ENCODE results near the gene SH3RF1. TPM values are rescaled to one million over a fixed set of nuclear protein-coding genes. Genes with fewer than 3 reads are reported as not detected.

SH3RF1 gene
- total and polyA plus RNA-seq, 10 of the 15 experiments (the other 5 are each of a cell fraction or from before 2014, with no cell fraction given): 4.5 to 22.5 (median 10.4) TPM

- no peak for TF ChIP-seq PRDM15 (CRISPR knock-in tag; IDR thresholded peaks at IDR 0.05)
- TF ChIP-seq BMI1 (IDR thresholded peaks at IDR 0.05; ENCODE audit: borderline replicate concordance): no peak
- no peak for TF ChIP-seq FOS (IDR thresholded peaks at IDR 0.05; ENCODE audit: borderline replicate concordance, extremely low read depth, insufficient read length)
Measured at GRCh38 chr4:169266081-169266480, 4.7 kb downstream of the SH3RF1 start (continued).

- no peak for ATAC-seq
- peak overlapping the region; percentile 38; the same call in 1 of the 2 replicates for H3K4me2 ChIP-seq (ENCODE audit: control insufficient read depth, insufficient read depth)
- CTCF ChIA-PET: no interaction called here
- in situ Hi-C loops (cut with MboI) (no loop called here), intact Hi-C loops (cut with micrococcal nuclease; ENCODE audit: unreplicated experiment) (no loop called here)
- H3K4me3 ChIP-seq: no peak overlapping the region; the same call in 1 of the 2 replicates
- RAD21 ChIA-PET (ENCODE audit: unreplicated experiment): no interaction called here
- H2AFZ ChIP-seq (ENCODE audit: control insufficient read depth, low read depth, low read length): no peak overlapping the region
- peaks cover 84% of the 10 kb centered on the region for H3K79me2 ChIP-seq (ENCODE audit: control insufficient read depth, insufficient read depth, low read length)
- peaks cover 3 to 11% of the 10 kb centered on the region in 2 experiments; a peak in 2 of 4 replicates for H3K36me3 ChIP-seq (ENCODE audit: control insufficient read depth in 2 of 2, insufficient read depth in 2 of 2, low read length in 1 of 2)
- WGBS (ENCODE audit: insufficient coverage, insufficient replicate concordance, low lambda C conversion rate, missing lambda C conversion rate): 94% methylated on average over 1 of the region's 1 CpG
- no peaks in the 10 kb centered on the region; the same call in 2 of the 3 replicates for H3K9me3 ChIP-seq (replicated peaks; ENCODE audit: control insufficient read depth, insufficient read depth, low read length)
- H3K4me1 ChIP-seq (ENCODE audit: control insufficient read depth, insufficient read depth, low read length): no peaks in the 10 kb centered on the region
- H3K9ac ChIP-seq (ENCODE audit: control insufficient read depth, insufficient read depth, low read length): no peak overlapping the region
- BruUV-seq (replicated peaks): no TSS peak
- no peaks in the 10 kb centered on the region for H4K20me1 ChIP-seq (ENCODE audit: control insufficient read depth, insufficient read depth)
- no peak overlapping the region for H3K27ac ChIP-seq (ENCODE audit: control insufficient read depth, insufficient read depth)
- POLR2A ChIA-PET: no interaction called here
- no peak for DNase-seq (ENCODE audit: low read depth, low spot score)
- no peaks in the 10 kb centered on the region for H3K27me3 ChIP-seq (replicated peaks in 1 of 2; ENCODE audit: control insufficient read depth in 2 of 2, insufficient read depth in 2 of 2, low read length in 1 of 2)
- FAIRE-seq: no peak
- SMC1A ChIA-PET (ENCODE audit: uncharacterized antibody, unreplicated experiment): interaction anchor here (1.5 kb wide), 1 partner anchor 9 kb away, joined by 4 read pairs; no protein-coding TSS in a partner anchor
- TF ChIP-seq SMAD5 (IDR thresholded peaks at IDR 0.05; ENCODE audit: low read depth): no peak
- no peak for TF ChIP-seq ATF2 (IDR thresholded peaks at IDR 0.05; ENCODE audit: low read length)
- TF ChIP-seq HSF1 (IDR thresholded peaks at IDR 0.05; ENCODE audit: low read depth, low read length): no peak
- no peak for TF ChIP-seq RB1 (IDR thresholded peaks at IDR 0.05; ENCODE audit: borderline replicate concordance)
- TF ChIP-seq RFX5 (IDR thresholded peaks at IDR 0.05; ENCODE audit: low read depth, low read length): no peak
- no peak for TF ChIP-seq LARP7 (IDR thresholded peaks at IDR 0.05)
- no peak for TF ChIP-seq ESRRA (IDR thresholded peaks at IDR 0.05; ENCODE audit: low read length)
- TF ChIP-seq CEBPZ (IDR thresholded peaks at IDR 0.05; ENCODE audit: low read depth, low read length): no peak
- no peak for TF ChIP-seq BHLHE40 (IDR thresholded peaks at IDR 0.05; ENCODE audit: borderline replicate concordance in 1 of 2, low read depth in 2 of 2, low read length in 1 of 2)
Measured at GRCh38 chr4:169263791-169264392, 6.9 kb downstream of the SH3RF1 start.

Measured in GM12878 (cell line).